Liver (tissue), 9 donors: ENCODE measurements around the gene HACE1. TPM values are rescaled to one million over a fixed set of nuclear protein-coding genes. Genes with fewer than 3 reads are reported as not detected.

Experiments
- DNase-seq: peaks from one replicate; pipeline ENCODE4 v3.0.0-alpha.2; 2017; ENCODE audit warnings: low spot score
- H3K27ac ChIP-seq, 2 donors: one replicate each; pipeline ENCODE4 v1.7.0; 2013; ENCODE audit warnings: inconsistent platforms in 2 of 2, low read length in 2 of 2, control low read depth in 1 of 2, low read depth in 1 of 2, mild to moderate bottlenecking in 1 of 2
- H3K27me3 ChIP-seq, 4 donors: one replicate each; pipeline versions ENCODE4 v1.6.1 to v1.7.0; 2013; ENCODE audit warnings: low read length in 3 of 4, inconsistent platforms in 1 of 4, mild to moderate bottlenecking in 1 of 4, moderate library complexity in 1 of 4; ENCODE audit not compliant: control insufficient read depth in 4 of 4, insufficient read depth in 4 of 4
- H3K36me3 ChIP-seq, 4 donors: one replicate each; pipeline versions ENCODE4 v1.6.1 to v1.7.0; 2013; ENCODE audit warnings: low read length in 3 of 4, mild to moderate bottlenecking in 3 of 4, low read depth in 1 of 4, moderate library complexity in 1 of 4; ENCODE audit not compliant: control insufficient read depth in 4 of 4, insufficient read depth in 3 of 4
- H3K4me1 ChIP-seq, 4 donors: one replicate each; pipeline versions ENCODE4 v1.6.1 to v1.7.0; 2013; ENCODE audit warnings: low read length in 3 of 4, mild to moderate bottlenecking in 3 of 4, moderate library complexity in 1 of 4; ENCODE audit not compliant: control insufficient read depth in 4 of 4, insufficient read depth in 4 of 4
- H3K4me3 ChIP-seq, 3 donors: one replicate each; pipeline versions ENCODE4 v1.6.1 to v1.7.0; 2013; ENCODE audit warnings: low read length in 3 of 3, control low read depth in 1 of 3, low read depth in 1 of 3, mild to moderate bottlenecking in 1 of 3
- H3K9ac ChIP-seq, 2 donors: one replicate each; pipeline ENCODE4 v1.7.0; 2013; ENCODE audit warnings: low read length in 2 of 2, mild to moderate bottlenecking in 2 of 2, moderate library complexity in 2 of 2, control low read depth in 1 of 2, low read depth in 1 of 2
- H3K9me3 ChIP-seq, 4 donors: one replicate each; pipeline versions ENCODE4 v1.6.1 to v1.7.0; 2013; ENCODE audit warnings: low read length in 3 of 4; ENCODE audit not compliant: control insufficient read depth in 4 of 4
- ATF3 ChIP-seq: IDR thresholded peaks from 2 replicates; pipeline ENCODE4 v1.6.1; 2016; ENCODE audit warnings: antibody characterized with exemption
- CTCF ChIP-seq: fragments of 150-350 bp; IDR thresholded peaks from 2 replicates; pipeline ENCODE4 v1.5.1; 2017; ENCODE audit warnings: improper control_type of control experiment, low read depth, low read length; ENCODE audit not compliant: missing input control
- EGR1 ChIP-seq, 2 donors: IDR thresholded peaks; 2 replicates each; pipeline ENCODE4 v1.6.1; 2016 to 2018; ENCODE audit warnings: antibody characterized with exemption in 2 of 2, low read depth in 2 of 2
- FOXA1 ChIP-seq: IDR thresholded peaks from 2 replicates; pipeline ENCODE4 v1.6.1; 2016; ENCODE audit warnings: antibody characterized with exemption
- FOXA2 ChIP-seq: IDR thresholded peaks from 2 replicates; pipeline ENCODE4 v1.6.1; 2016; ENCODE audit warnings: antibody characterized with exemption
- HNF4A ChIP-seq, 2 donors: conservative IDR thresholded peaks; 2 replicates each; pipeline ENCODE4 v1.6.1; 2016; ENCODE audit warnings: antibody characterized with exemption in 2 of 2, mild to moderate bottlenecking in 2 of 2
- MAX ChIP-seq: IDR thresholded peaks from 2 replicates; pipeline ENCODE4 v1.6.1; 2016; ENCODE audit warnings: antibody characterized with exemption
- NR2F2 ChIP-seq: IDR thresholded peaks from 2 replicates; pipeline ENCODE4 v1.6.1; 2016; ENCODE audit warnings: antibody characterized with exemption
- RAD21 ChIP-seq, 2 donors: IDR thresholded peaks; 2 replicates each; pipeline ENCODE4 v1.6.1; 2016; ENCODE audit warnings: antibody characterized with exemption in 2 of 2, mild to moderate bottlenecking in 2 of 2
- REST ChIP-seq: IDR thresholded peaks from 2 replicates; pipeline ENCODE4 v1.6.1; 2016; ENCODE audit warnings: antibody characterized with exemption, mild to moderate bottlenecking
- RXRA ChIP-seq, 2 donors: IDR thresholded peaks; 2 replicates each; pipeline ENCODE4 v1.6.1; 2017 to 2018; ENCODE audit warnings: antibody characterized with exemption in 2 of 2, mild to moderate bottlenecking in 1 of 2
- TAF1 ChIP-seq: conservative IDR thresholded peaks from 2 replicates; pipeline ENCODE4 v1.6.1; 2016; ENCODE audit warnings: antibody characterized with exemption, mild to moderate bottlenecking
- YY1 ChIP-seq: IDR thresholded peaks from 2 replicates; pipeline ENCODE4 v1.6.1; 2016; ENCODE audit warnings: antibody characterized with exemption, mild to moderate bottlenecking
- ZBTB33 ChIP-seq: IDR thresholded peaks from 2 replicates; pipeline ENCODE4 v1.6.1; 2016; ENCODE audit warnings: antibody characterized with exemption
- WGBS: extraction: QIAGEN DNeasy Blood & Tissue Kit; methylation state at CpG from one replicate; pipeline ENCODE4 v1.1.7; 2013; 5-methylcytosine and 5-hydroxymethylcytosine counted together
- polyA plus RNA-seq, 2 donors: library from polyadenylated mRNA; stranded (reverse) in 1 of 2; unstranded in 1 of 2; fragments of 200-250 nt in 1 of 2; fragments of >200 nt in 1 of 2; fragmentation: Nextera tagmentation in 1 of 2; extraction: Ambion mirVana in 1 of 2; gene quantifications; one replicate each; pipeline versions ENCODE4 v1.2.1 to v1.2.3, GENCODE V29; 2013 to 2015
- total RNA-seq, 2 donors: library from RNA; depleted of rRNA; stranded (reverse); fragments of >200 nt; gene quantifications; one replicate each; pipeline ENCODE4 v1.2.3, GENCODE V29; 2014
- donor health status: healthy.
- donor health status: healthy.
- donor health status: healthy.
- donor health status: healthy.
- donor health status: healthy.

The HACE1 gene
- total and polyA plus RNA-seq, 4 donors = 1.3 to 7.2 (median 2.5) TPM

- no peak for TF ChIP-seq REST
These were observed 45.0 kb downstream of the HACE1 start (continued) for GRCh38 chr6:104814743-104815142.

GRCh38 chr6:104813552-104813951 is 46.2 kb downstream of the HACE1 start:
- no peak for DNase-seq
- no peak overlapping the region for H3K27ac ChIP-seq
- H3K4me1 ChIP-seq = no peaks in the 10 kb centered on the region
- H3K36me3 ChIP-seq = no peaks in the 10 kb centered on the region
- no peak overlapping the region for H3K9ac ChIP-seq
- H3K9me3 ChIP-seq = no peaks in the 10 kb centered on the region
- WGBS = 97% methylated on average over 2 of the region's 2 CpGs
- no peaks in the 10 kb centered on the region for H3K27me3 ChIP-seq
- TF ChIP-seq YY1 (no peak), ATF3 (no peak), NR2F2 (no peak), FOXA2 (no peak), RXRA (IDR thresholded peaks at IDR 0.05) (no peak), EGR1 (IDR thresholded peaks at IDR 0.05; ENCODE audit: low read depth in 2 of 2) (no peak), MAX (no peak), HNF4A (conservative IDR thresholded peaks at IDR 0.05) (no peak), CTCF (no peak), REST (no peak), RAD21 (IDR thresholded peaks at IDR 0.05) (no peak)
- H3K4me3 ChIP-seq = no peak overlapping the region

- DNase-seq = no peak
- no peaks in the 10 kb centered on the region for H3K9me3 ChIP-seq
- no peak overlapping the region for H3K27ac ChIP-seq
- no peaks in the 10 kb centered on the region for H3K27me3 ChIP-seq
- H3K4me1 ChIP-seq = no peaks in the 10 kb centered on the region
- no peak overlapping the region for H3K9ac ChIP-seq
- peaks cover 0 to 2% (median 0%) of the 10 kb centered on the region in 4 donors for H3K36me3 ChIP-seq
- WGBS = 85% methylated on average over 3 of the region's 3 CpGs
- no peak overlapping the region for H3K4me3 ChIP-seq
- TF ChIP-seq FOXA2 (no peak), HNF4A (conservative IDR thresholded peaks at IDR 0.05) (no peak), RXRA (IDR thresholded peaks at IDR 0.05) (no peak), YY1 (no peak), REST (no peak), EGR1 (IDR thresholded peaks at IDR 0.05; ENCODE audit: low read depth in 2 of 2) (no peak), FOXA1 (no peak), ZBTB33 (no peak), TAF1 (no peak), ATF3 (no peak)
These were observed 50.6 kb downstream of the HACE1 start for GRCh38 chr6:104809116-104809515.
